ENCODE results near the gene FBXL4. TPM values are rescaled to one million over a fixed set of nuclear protein-coding genes. Genes with fewer than 3 reads are reported as not detected.

Gene FBXL4
- total and polyA plus RNA-seq, 2 experiments from 2014 or later = 10.8 to 31.0 TPM

- H3K36me3 ChIP-seq (replicated peaks; ENCODE audit: insufficient read depth, low read depth) = no peaks in the 10 kb centered on the region
- DNase-seq (ENCODE audit: low spot score) = no peak
- H3K27ac ChIP-seq = no peak overlapping the region
- H4K20me1 ChIP-seq (ENCODE audit: insufficient read depth, poor library complexity, severe bottlenecking) = no peaks in the 10 kb centered on the region
- H3K4me3 ChIP-seq = no peak overlapping the region
- H3K9me3 ChIP-seq (ENCODE audit: low read depth) = no peaks in the 10 kb centered on the region
- no peaks in the 10 kb centered on the region for H3K9me2 ChIP-seq (replicated peaks; ENCODE audit: insufficient read depth)
- no peak for TF ChIP-seq EZH2phosphoT487 (IDR thresholded peaks at IDR 0.05; ENCODE audit: low read depth, severe bottlenecking, unreplicated experiment)
- TF ChIP-seq EZH2 (IDR thresholded peaks at IDR 0.05; ENCODE audit: borderline replicate concordance) = no peak
- TF ChIP-seq, protein P1, sequence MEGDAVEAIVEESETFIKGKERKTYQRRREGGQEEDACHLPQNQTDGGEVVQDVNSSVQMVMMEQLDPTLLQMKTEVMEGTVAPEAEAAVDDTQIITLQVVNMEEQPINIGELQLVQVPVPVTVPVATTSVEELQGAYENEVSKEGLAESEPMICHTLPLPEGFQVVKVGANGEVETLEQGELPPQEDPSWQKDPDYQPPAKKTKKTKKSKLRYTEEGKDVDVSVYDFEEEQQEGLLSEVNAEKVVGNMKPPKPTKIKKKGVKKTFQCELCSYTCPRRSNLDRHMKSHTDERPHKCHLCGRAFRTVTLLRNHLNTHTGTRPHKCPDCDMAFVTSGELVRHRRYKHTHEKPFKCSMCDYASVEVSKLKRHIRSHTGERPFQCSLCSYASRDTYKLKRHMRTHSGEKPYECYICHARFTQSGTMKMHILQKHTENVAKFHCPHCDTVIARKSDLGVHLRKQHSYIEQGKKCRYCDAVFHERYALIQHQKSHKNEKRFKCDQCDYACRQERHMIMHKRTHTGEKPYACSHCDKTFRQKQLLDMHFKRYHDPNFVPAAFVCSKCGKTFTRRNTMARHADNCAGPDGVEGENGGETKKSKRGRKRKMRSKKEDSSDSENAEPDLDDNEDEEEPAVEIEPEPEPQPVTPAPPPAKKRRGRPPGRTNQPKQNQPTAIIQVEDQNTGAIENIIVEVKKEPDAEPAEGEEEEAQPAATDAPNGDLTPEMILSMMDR (IDR thresholded peaks at IDR 0.05; ENCODE audit: poor library complexity) = no peak
- H2AFZ ChIP-seq = no peak overlapping the region
- H3K79me2 ChIP-seq = no peaks in the 10 kb centered on the region
- no peak overlapping the region for H3K4me2 ChIP-seq
- peaks cover 10% of the 10 kb centered on the region for H3K4me1 ChIP-seq (ENCODE audit: insufficient read depth)
- peaks cover 97% of the 10 kb centered on the region for H3K27me3 ChIP-seq
Observed at GRCh38 chr6:98840996-98841513, 106.7 kb downstream of the FBXL4 start.

DNA sequence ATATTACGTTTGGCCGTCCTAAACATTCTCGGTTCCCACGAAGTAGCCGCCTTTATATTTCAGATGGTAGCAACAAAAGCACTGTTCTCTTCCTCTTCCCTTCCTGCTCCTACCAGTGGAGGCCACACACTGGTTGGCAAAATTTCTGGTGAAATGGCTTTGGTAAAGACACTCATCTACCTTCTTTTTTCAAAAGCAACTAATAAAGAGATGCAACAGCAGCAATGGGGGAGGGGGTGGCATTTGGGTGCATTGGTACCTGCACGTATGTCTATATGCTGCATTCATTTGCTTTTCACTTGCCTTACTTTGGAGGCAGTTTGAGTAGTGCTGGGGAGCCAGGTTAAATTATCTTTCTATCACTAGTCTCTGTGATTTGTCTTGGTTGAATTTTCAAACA, 107.4 kb downstream of the FBXL4 start:
- Histone ChIP-seq H3K36me3 (replicated peaks; ENCODE audit: insufficient read depth, low read depth) (no peaks in the 10 kb centered on the region), H3K4me1 (ENCODE audit: insufficient read depth) (peaks cover 12% of the 10 kb centered on the region), H3K79me2 (no peaks in the 10 kb centered on the region), H3K9me2 (replicated peaks; ENCODE audit: insufficient read depth) (no peaks in the 10 kb centered on the region), H3K4me3 (no peak overlapping the region), H2AFZ (no peak overlapping the region), H3K27me3 (peaks cover 99% of the 10 kb centered on the region), H4K20me1 (ENCODE audit: insufficient read depth, poor library complexity, severe bottlenecking) (no peaks in the 10 kb centered on the region), H3K9me3 (ENCODE audit: low read depth) (no peaks in the 10 kb centered on the region), H3K27ac (no peak overlapping the region), H3K4me2 (no peak overlapping the region)
- no peak for TF ChIP-seq EZH2 (IDR thresholded peaks at IDR 0.05; ENCODE audit: borderline replicate concordance)
- TF ChIP-seq, protein P1 (IDR thresholded peaks at IDR 0.05; ENCODE audit: poor library complexity) = no peak
- TF ChIP-seq EZH2phosphoT487 (IDR thresholded peaks at IDR 0.05; ENCODE audit: low read depth, severe bottlenecking, unreplicated experiment) = no peak
- WGBS (ENCODE audit: low lambda C conversion rate, missing lambda C conversion rate) = 58% methylated on average over 6 of the region's 6 CpGs
- no peak for DNase-seq (ENCODE audit: low spot score)

DNA sequence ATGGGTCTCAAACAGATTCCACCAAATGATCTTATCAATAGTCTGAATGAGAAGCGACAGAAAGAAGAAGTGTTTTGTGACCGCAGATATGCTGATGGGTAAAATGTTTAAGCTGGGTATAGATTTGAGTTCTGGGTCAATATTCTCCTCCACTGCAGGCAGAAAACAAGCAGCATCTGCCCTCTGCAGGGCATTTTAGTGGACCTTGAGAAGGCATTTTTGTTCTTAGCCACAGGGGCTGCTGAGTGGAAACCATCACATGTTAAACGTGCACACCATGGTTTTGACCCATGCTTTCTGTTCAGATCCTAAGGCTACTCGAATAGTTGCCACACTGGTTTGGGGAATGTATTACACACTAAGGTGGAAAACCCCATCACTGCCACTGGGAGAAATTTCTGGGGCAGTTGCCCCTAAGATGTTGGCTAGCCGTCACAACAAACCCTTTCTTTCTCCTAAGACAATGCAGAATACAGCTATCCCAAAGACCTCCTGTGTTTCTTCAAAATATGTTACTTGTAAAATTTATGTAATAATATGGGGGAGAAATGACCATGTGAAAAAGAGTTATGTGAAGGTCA, 107.9 kb downstream of the FBXL4 start:
- H3K4me2 ChIP-seq = no peak overlapping the region
- H3K9me2 ChIP-seq (replicated peaks; ENCODE audit: insufficient read depth) = no peaks in the 10 kb centered on the region
- H3K9me3 ChIP-seq (ENCODE audit: low read depth) = no peaks in the 10 kb centered on the region
- no peak overlapping the region for H2AFZ ChIP-seq
- WGBS (ENCODE audit: low lambda C conversion rate, missing lambda C conversion rate) = 23% methylated on average over 5 of the region's 5 CpGs
- H3K36me3 ChIP-seq (replicated peaks; ENCODE audit: insufficient read depth, low read depth) = no peaks in the 10 kb centered on the region
- no peaks in the 10 kb centered on the region for H4K20me1 ChIP-seq (ENCODE audit: insufficient read depth, poor library complexity, severe bottlenecking)
- no peak overlapping the region for H3K4me3 ChIP-seq
- no peaks in the 10 kb centered on the region for H3K79me2 ChIP-seq
- no peak overlapping the region for H3K27ac ChIP-seq
- TF ChIP-seq, protein P1 (IDR thresholded peaks at IDR 0.05; ENCODE audit: poor library complexity) = peak; percentile 51
- no peak for TF ChIP-seq EZH2phosphoT487 (IDR thresholded peaks at IDR 0.05; ENCODE audit: low read depth, severe bottlenecking, unreplicated experiment)
- peaks cover 11% of the 10 kb centered on the region for H3K4me1 ChIP-seq (ENCODE audit: insufficient read depth)
- peak; percentile 37 for DNase-seq (ENCODE audit: low spot score)
- H3K27me3 ChIP-seq = peaks cover 97% of the 10 kb centered on the region

Data from hepatocyte (in vitro differentiated cells).